NOMO-1 treated with dmso at 0.1 percent for 144 hours (cell line): Measurements from ENCODE around the gene SPRYD4.

ENCODE experiments used
- DNase-seq: peaks from one replicate; lab custom pipeline; 2025; ENCODE audit not compliant: unreplicated experiment; lab: John Stamatoyannopoulos, UW

Gene SPRYD4

GRCh38 chr12:56520506-56520905 lies 52.1 kb downstream of the SPRYD4 start:
- DNase-seq: no peak

GRCh38 chr12:56521209-56521589 lies 52.8 kb downstream of the SPRYD4 start:
- no peak for DNase-seq

GRCh38 chr12:56521590-56522371 lies 53.4 kb downstream of the SPRYD4 start, which contains the start of gene RBMS2:
Gene RBMS2, plus strand, starts transcription at chr12:56521820. Its CDS starts 204 bp downstream, at chr12:56522024.
- DNase-seq: peak; percentile 24

- DNase-seq: no peak
Observed at GRCh38 chr12:56522411-56523193, 54.2 kb downstream of the SPRYD4 start.

- DNase-seq: no peak
Observed at GRCh38 chr12:56528846-56529245, 60.5 kb downstream of the SPRYD4 start.
